Endothelial cell of umbilical vein (primary cell): ENCODE data around the gene EP400. TPM values are rescaled to one million over a fixed set of nuclear protein-coding genes. Genes with fewer than 3 reads are reported as not detected.

Source experiments
- BruUV-seq: library from RNA; stranded (reverse); fragments of 400-500 nt; replicated peaks from 2 replicates; lab custom pipeline; 2021; lab: Mats Ljungman, UMichigan
- CTCF ChIA-PET: fragments of 300-600, 350-600 bp; sonication (Branson Sonifier 250); formaldehyde crosslinking; loops from one replicate; lab custom pipeline; 2021; ENCODE audit warnings: antibody characterized with exemption, inconsistent platforms; lab: Charles Lee
- POLR2A ChIA-PET: fragments of 300-600, 350-600 bp; sonication (Branson Sonifier 250); formaldehyde crosslinking; loops from one replicate; lab custom pipeline; 2021; ENCODE audit warnings: antibody characterized with exemption, inconsistent platforms; lab: Charles Lee
- DNase-seq: peaks from one replicate; pipeline ENCODE4 v3.0.0-alpha.2; 2011; ENCODE audit warnings: low read depth, low spot score
- FAIRE-seq: peaks from 2 replicates; lab custom pipeline; 2011; peaks lifted over from hg19 to GRCh38; lab: Jason Lieb, UNC
- H2AFZ ChIP-seq: 2 replicates; pipeline ENCODE4 v1.6.0; 2012; ENCODE audit warnings: low read depth, low read length, control low read depth, inconsistent platforms
- H3K27ac ChIP-seq: 2 replicates; pipeline ENCODE4 v1.5.1; 2011; ENCODE audit warnings: low read depth, mild to moderate bottlenecking, control low read depth, low read length, moderate library complexity; ENCODE audit not compliant: insufficient read depth
- H3K27me3 ChIP-seq, 2 experiments: 2 replicates each; pipeline versions ENCODE4 v1.6.0 to v1.6.1; 2011; ENCODE audit warnings: low read length in 2 of 2, mixed read lengths in 1 of 2; ENCODE audit not compliant: control insufficient read depth in 2 of 2, insufficient read depth in 2 of 2
- H3K36me3 ChIP-seq, 2 experiments: 2 replicates in 1 of 2; 3 replicates in 1 of 2; pipeline ENCODE4 v1.5.1; 2011; ENCODE audit warnings: low read length in 2 of 2, mild to moderate bottlenecking in 1 of 2, moderate library complexity in 1 of 2; ENCODE audit not compliant: control insufficient read depth in 2 of 2, insufficient read depth in 2 of 2; ENCODE audit errors: extremely low read depth in 1 of 2
- H3K4me1 ChIP-seq: 3 replicates; pipeline ENCODE4 v1.5.1; 2011; ENCODE audit warnings: mild to moderate bottlenecking, low read length; ENCODE audit not compliant: control insufficient read depth, insufficient read depth; ENCODE audit errors: extremely low read depth
- H3K4me2 ChIP-seq: 2 replicates; pipeline ENCODE4 v1.6.1; 2011; ENCODE audit warnings: low read length, control low read depth, mixed read lengths; ENCODE audit not compliant: insufficient read depth
- H3K4me3 ChIP-seq, 3 experiments: fragments of 200-600 bp in 1 of 3; sonication (generic), shearing (Covaris generic) in 1 of 3; replicated peaks in 1 of 3; 2 replicates each; pipeline ENCODE4 v1.5.1; 2011 to 2016; ENCODE audit warnings: control low read depth in 3 of 3, low read length in 3 of 3, mild to moderate bottlenecking in 2 of 3, inconsistent platforms in 1 of 3, low read depth in 1 of 3, moderate library complexity in 1 of 3; ENCODE audit not compliant: insufficient read depth in 1 of 3
- H3K79me2 ChIP-seq: 2 replicates; pipeline ENCODE4 v1.6.0; 2012; ENCODE audit warnings: low read length, inconsistent platforms; ENCODE audit not compliant: control insufficient read depth, insufficient read depth
- H3K9ac ChIP-seq: replicated peaks from 2 replicates; pipeline ENCODE3; 2011; ENCODE audit warnings: low read length, control low read depth; ENCODE audit not compliant: insufficient read depth; ENCODE audit errors: extremely low read depth
- H3K9me1 ChIP-seq: replicated peaks from 3 replicates; pipeline ENCODE4 v1.6.0; 2011; ENCODE audit warnings: mild to moderate bottlenecking, low read length; ENCODE audit not compliant: control insufficient read depth, insufficient read depth; ENCODE audit errors: extremely low read depth
- H3K9me3 ChIP-seq: replicated peaks from 2 replicates; pipeline ENCODE4 v1.5.1; 2012; ENCODE audit warnings: low read length, inconsistent platforms; ENCODE audit not compliant: control insufficient read depth, insufficient read depth
- H4K20me1 ChIP-seq: replicated peaks from 2 replicates; pipeline ENCODE3; 2011; ENCODE audit warnings: mild to moderate bottlenecking, low read length; ENCODE audit not compliant: control insufficient read depth, insufficient read depth; ENCODE audit errors: extremely low read depth
- EZH2 ChIP-seq: IDR thresholded peaks from 2 replicates; pipeline ENCODE4 v1.6.1; 2012; ENCODE audit warnings: borderline replicate concordance, low read depth, mild to moderate bottlenecking, moderate library complexity, low read length, inconsistent platforms; ENCODE audit not compliant: severe bottlenecking
- FOS ChIP-seq: IDR thresholded peaks from 2 replicates; pipeline ENCODE4 v1.6.1; 2011; ENCODE audit warnings: mild to moderate bottlenecking, low read length, moderate library complexity, borderline replicate concordance; ENCODE audit not compliant: insufficient read depth
- GATA2 ChIP-seq: IDR thresholded peaks from 2 replicates; pipeline ENCODE4 v1.7.0; 2011; ENCODE audit warnings: low read depth, mild to moderate bottlenecking, moderate library complexity, mixed read lengths, low read length; ENCODE audit not compliant: insufficient read length, insufficient read depth
- JUN ChIP-seq: IDR thresholded peaks from 2 replicates; pipeline ENCODE4 v1.6.1; 2011; ENCODE audit warnings: borderline replicate concordance, low read depth; ENCODE audit not compliant: insufficient read length, insufficient read depth
- MYC ChIP-seq: IDR thresholded peaks from one replicate; pipeline ENCODE4 v1.6.1; 2011; ENCODE audit warnings: mild to moderate bottlenecking, low read depth, low read length
- POLR2A ChIP-seq: IDR thresholded peaks from 2 replicates; pipeline ENCODE4 v1.6.1; 2012; ENCODE audit warnings: low read depth, mild to moderate bottlenecking, control low read depth, low read length
- POLR2AphosphoS5 ChIP-seq: IDR thresholded peaks from 2 replicates; pipeline ENCODE4 v1.6.1; 2012; ENCODE audit warnings: low read depth, mild to moderate bottlenecking, control low read depth, low read length, moderate library complexity; ENCODE audit not compliant: insufficient read depth
- dilution Hi-C: fragments of 300-500 bp; cut with MboI; formaldehyde crosslinking; loops from one replicate; pipeline ENCODE4 v1.15.0; 2019; ENCODE audit warnings: low sequenced_read_pairs; ENCODE audit not compliant: extremely low pct_ligation_motif_present
- intact Hi-C: fragments of 100-400 bp; cut with micrococcal nuclease; formaldehyde crosslinking; loops from one replicate; pipeline ENCODE4 v1.10.0; 2022
- polyA plus RNA-seq, 4 experiments: library from polyadenylated mRNA; depleted of rRNA in 3 of 4; stranded (reverse) in 3 of 4; unstranded in 1 of 4; fragments of >200 nt; gene quantifications; 2 replicates each; pipeline versions ENCODE4 v1.2.1 to v1.2.3, GENCODE V29; 2011 to 2012; ENCODE audit warnings: missing spikeins in 1 of 4
- total RNA-seq: library from RNA; stranded (reverse); gene quantifications from 2 replicates; pipeline ENCODE4 v1.2.3, GENCODE V29; 2021
- TF ChIP-seq, protein P1 (sequence below): IDR thresholded peaks from 2 replicates; pipeline ENCODE4 v1.6.1; 2011; ENCODE audit not compliant: insufficient read depth, insufficient read length
- TF ChIP-seq, protein P2 (sequence below), 2 donors: IDR thresholded peaks; 1 replicate in 1 of 2; 2 replicates in 1 of 2; pipeline ENCODE4 v1.5.1; 2011; ENCODE audit warnings: low read length in 2 of 2, mild to moderate bottlenecking in 2 of 2, moderate library complexity in 2 of 2, control low read depth in 1 of 2, inconsistent platforms in 1 of 2, low read depth in 1 of 2; ENCODE audit not compliant: insufficient read depth in 1 of 2; ENCODE audit errors: extremely low read depth in 1 of 2

Gene EP400
- total and polyA plus RNA-seq, 2 donors (not counting 3 experiments of a cell fraction or from before 2014, with no cell fraction given), result 9.0 to 57.7 TPM

DNA sequence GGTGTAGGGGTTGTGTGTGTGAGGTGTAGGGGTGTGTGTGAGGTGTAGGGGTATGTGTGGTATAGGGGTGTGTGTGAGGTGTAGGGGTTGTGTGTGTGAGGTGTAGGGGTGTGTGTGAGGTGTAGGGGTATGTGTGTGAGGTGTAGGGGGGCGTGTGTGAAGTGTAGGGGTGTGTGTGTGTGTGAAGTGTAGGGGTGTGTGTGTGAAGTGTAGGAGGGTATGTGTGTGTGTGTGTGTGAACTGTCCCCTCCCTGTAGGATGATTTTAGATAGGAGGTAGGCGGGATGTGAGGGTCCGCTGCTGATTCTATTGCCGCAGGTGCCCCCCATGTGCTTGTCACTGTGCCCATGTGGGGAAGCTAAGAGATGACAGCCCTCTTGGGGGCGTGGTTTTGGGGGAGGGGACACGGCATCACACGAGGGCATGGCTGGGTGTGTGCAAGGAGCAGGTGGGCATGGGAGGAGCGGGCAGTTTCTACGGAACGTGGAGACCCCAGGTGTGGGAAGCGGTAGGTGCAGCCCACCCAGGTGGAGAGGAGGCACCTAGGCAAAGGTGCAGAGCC lies 105.9 kb downstream of the EP400 start:
- FAIRE-seq (no peak), DNase-seq (no peak)
- ChIA-PET POLR2A (no interaction called here), CTCF (no interaction called here)
- Histone ChIP-seq H3K4me3 (no peak overlapping the region), H3K4me2 (no peak overlapping the region), H3K27me3 (no peaks in the 10 kb centered on the region), H3K9me3 (no peaks in the 10 kb centered on the region), H3K4me1 (no peaks in the 10 kb centered on the region), H3K79me2 (no peaks in the 10 kb centered on the region), H2AFZ (no peak overlapping the region), H4K20me1 (no peaks in the 10 kb centered on the region), H3K36me3 (peaks cover 9 to 48% of the 10 kb centered on the region in 2 experiments), H3K27ac (no peak overlapping the region), H3K9ac (no peak overlapping the region), H3K9me1 (no peaks in the 10 kb centered on the region)
- dilution Hi-C loops (no loop called here), intact Hi-C loops (no loop called here)
- TF ChIP-seq, protein P1, sequence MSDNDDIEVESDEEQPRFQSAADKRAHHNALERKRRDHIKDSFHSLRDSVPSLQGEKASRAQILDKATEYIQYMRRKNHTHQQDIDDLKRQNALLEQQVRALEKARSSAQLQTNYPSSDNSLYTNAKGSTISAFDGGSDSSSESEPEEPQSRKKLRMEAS, result no peak
- TF ChIP-seq MYC (no peak), FOS (no peak), EZH2 (no peak)
- BruUV-seq, result no TSS peak

DNA sequence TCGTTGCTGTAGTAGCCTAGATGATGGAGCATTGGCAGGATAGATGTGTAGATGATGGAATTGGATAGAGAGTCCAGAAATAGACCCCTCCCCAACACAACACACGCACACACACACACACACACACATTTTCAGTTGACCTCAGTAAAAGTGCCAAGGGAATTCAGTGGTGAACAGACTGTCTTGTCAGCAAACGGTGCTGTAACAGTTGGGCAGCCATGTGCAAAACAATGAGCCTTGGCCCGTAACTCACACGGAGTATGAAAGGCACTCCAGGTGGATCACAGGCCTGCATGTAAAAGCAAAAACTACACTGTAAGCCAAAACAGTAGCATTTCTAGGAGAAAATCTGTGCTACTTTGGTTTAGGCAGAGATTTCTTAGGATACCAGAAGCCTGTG lies 106.6 kb downstream of the EP400 start:
- no peak overlapping the region for H3K27ac ChIP-seq
- no peaks in the 10 kb centered on the region for H3K9me3 ChIP-seq
- H2AFZ ChIP-seq, result no peak overlapping the region
- H3K9ac ChIP-seq, result no peak overlapping the region
- ChIA-PET POLR2A (no interaction called here), CTCF (no interaction called here)
- FAIRE-seq, result no peak
- H3K4me3 ChIP-seq, result no peak overlapping the region
- no peak for DNase-seq
- no peak overlapping the region for H3K4me2 ChIP-seq
- peaks cover 9 to 41% of the 10 kb centered on the region in 2 experiments for H3K36me3 ChIP-seq
- TF ChIP-seq JUN (no peak), POLR2AphosphoS5 (no peak), FOS (no peak), MYC (no peak), EZH2 (no peak), GATA2 (no peak), POLR2A (no peak)
- TF ChIP-seq, protein P2, sequence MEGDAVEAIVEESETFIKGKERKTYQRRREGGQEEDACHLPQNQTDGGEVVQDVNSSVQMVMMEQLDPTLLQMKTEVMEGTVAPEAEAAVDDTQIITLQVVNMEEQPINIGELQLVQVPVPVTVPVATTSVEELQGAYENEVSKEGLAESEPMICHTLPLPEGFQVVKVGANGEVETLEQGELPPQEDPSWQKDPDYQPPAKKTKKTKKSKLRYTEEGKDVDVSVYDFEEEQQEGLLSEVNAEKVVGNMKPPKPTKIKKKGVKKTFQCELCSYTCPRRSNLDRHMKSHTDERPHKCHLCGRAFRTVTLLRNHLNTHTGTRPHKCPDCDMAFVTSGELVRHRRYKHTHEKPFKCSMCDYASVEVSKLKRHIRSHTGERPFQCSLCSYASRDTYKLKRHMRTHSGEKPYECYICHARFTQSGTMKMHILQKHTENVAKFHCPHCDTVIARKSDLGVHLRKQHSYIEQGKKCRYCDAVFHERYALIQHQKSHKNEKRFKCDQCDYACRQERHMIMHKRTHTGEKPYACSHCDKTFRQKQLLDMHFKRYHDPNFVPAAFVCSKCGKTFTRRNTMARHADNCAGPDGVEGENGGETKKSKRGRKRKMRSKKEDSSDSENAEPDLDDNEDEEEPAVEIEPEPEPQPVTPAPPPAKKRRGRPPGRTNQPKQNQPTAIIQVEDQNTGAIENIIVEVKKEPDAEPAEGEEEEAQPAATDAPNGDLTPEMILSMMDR (IDR thresholded peaks at IDR 0.05; ENCODE audit: extremely low read depth in 1 of 2, insufficient read depth in 1 of 2, low read depth in 1 of 2, low read length in 2 of 2), result no peak
- TF ChIP-seq, protein P1, result no peak
- no peaks in the 10 kb centered on the region for H3K27me3 ChIP-seq
- intact Hi-C loops (no loop called here), dilution Hi-C loops (no loop called here)
- H3K9me1 ChIP-seq, result no peaks in the 10 kb centered on the region
- no peaks in the 10 kb centered on the region for H3K4me1 ChIP-seq
- H3K79me2 ChIP-seq, result no peaks in the 10 kb centered on the region
- BruUV-seq, result no TSS peak
- no peaks in the 10 kb centered on the region for H4K20me1 ChIP-seq
